Mucosa of descending colon (tissue), 3 donors: ENCODE results near the gene TEX54. TPM values are rescaled to one million over a fixed set of nuclear protein-coding genes. Genes with fewer than 3 reads are reported as not detected.
A peak's percentile ranks its signal among the peaks of the same experiment; 100 is the strongest.

ENCODE experiments used
- ATAC-seq: fragments of 200-7000 bp; cut with Tn5 transposase; one replicate; pipeline ENCODE4 v1.9.1; 2020; ENCODE audit warnings: mild to moderate bottlenecking, moderate library complexity
- DNase-seq, 3 donors: peaks; one replicate each; pipeline ENCODE4 v3.0.0-alpha.2; 2020
- H3K36me3 ChIP-seq: fragments of 200-600 bp; one replicate; pipeline ENCODE4 v1.8.0; 2021; ENCODE audit warnings: low read depth, mild to moderate bottlenecking
- H3K4me1 ChIP-seq: fragments of 200-600 bp; one replicate; pipeline ENCODE4 v1.8.0; 2021; ENCODE audit warnings: low read depth, mild to moderate bottlenecking
- H3K4me3 ChIP-seq: fragments of 200-600 bp; one replicate; pipeline ENCODE4 v1.8.0; 2021; ENCODE audit warnings: mild to moderate bottlenecking
- H3K9me3 ChIP-seq: fragments of 200-600 bp; one replicate; pipeline ENCODE4 v1.8.0; 2021; ENCODE audit warnings: mild to moderate bottlenecking
- intact Hi-C, 2 donors: fragments of 100-400 bp; cut with DNase I in 1 of 2; cut with micrococcal nuclease in 1 of 2; formaldehyde crosslinking; loops; one replicate each; pipeline versions ENCODE4 v1.11.0 to v1.11.1; 2022; cut with DNase I, micrococcal nuclease
- long read RNA-seq, 2 donors: library from polyadenylated mRNA; unstranded; transcript quantifications; one replicate each; pipeline ENCODE4 v2.0.0, GENCODE V29; 2019 to 2021
- total RNA-seq, 3 donors: library from RNA; stranded (reverse); fragmentation: NEBNext Ultra II Directional in 2 of 3; extraction: Animal tissue kit (Norgen Biotek cat#: 25700) in 2 of 3; gene quantifications; one replicate each; pipeline versions ENCODE4 v1.2.1 to v1.2.4, GENCODE V29; 2021 to 2023
- TF ChIP-seq, protein P1 (sequence below): fragments of 200-600 bp; IDR thresholded peaks from one replicate; pipeline ENCODE4 v1.8.0; 2022; ENCODE audit warnings: antibody characterized with exemption, mild to moderate bottlenecking
- donor health status: DM: no; HTN: no; CAD: no; lungs with moderate emphysema.
- donor health status: DM: no; HTN: no; CAD: no.
- donor health status: DM: no; HTN: yes; CAD: no.

TEX54 gene
- not detected for total RNA-seq
- long read RNA-seq, donor 1: 0 reads
- long read RNA-seq, donor 2: 0 reads

- peak; percentile 22 for ATAC-seq
- Histone ChIP-seq H3K4me3 (peak within 1 kb of the TSS; percentile 71), H3K4me1 (peaks cover 27% of the 10 kb centered on the region), H3K9me3 (no peaks in the 10 kb centered on the region), H3K36me3 (no peaks in the 10 kb centered on the region)
- intact Hi-C loops: no loop called here
- peak; percentile 41 to 68 (median 43) for DNase-seq
- TF ChIP-seq, protein P1, sequence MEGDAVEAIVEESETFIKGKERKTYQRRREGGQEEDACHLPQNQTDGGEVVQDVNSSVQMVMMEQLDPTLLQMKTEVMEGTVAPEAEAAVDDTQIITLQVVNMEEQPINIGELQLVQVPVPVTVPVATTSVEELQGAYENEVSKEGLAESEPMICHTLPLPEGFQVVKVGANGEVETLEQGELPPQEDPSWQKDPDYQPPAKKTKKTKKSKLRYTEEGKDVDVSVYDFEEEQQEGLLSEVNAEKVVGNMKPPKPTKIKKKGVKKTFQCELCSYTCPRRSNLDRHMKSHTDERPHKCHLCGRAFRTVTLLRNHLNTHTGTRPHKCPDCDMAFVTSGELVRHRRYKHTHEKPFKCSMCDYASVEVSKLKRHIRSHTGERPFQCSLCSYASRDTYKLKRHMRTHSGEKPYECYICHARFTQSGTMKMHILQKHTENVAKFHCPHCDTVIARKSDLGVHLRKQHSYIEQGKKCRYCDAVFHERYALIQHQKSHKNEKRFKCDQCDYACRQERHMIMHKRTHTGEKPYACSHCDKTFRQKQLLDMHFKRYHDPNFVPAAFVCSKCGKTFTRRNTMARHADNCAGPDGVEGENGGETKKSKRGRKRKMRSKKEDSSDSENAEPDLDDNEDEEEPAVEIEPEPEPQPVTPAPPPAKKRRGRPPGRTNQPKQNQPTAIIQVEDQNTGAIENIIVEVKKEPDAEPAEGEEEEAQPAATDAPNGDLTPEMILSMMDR: no peak
Measured at GRCh38 chr11:62832336-62833234, at the start of gene TEX54. Gene TEX54 (minus strand): TSS chr11:62832841.

- Histone ChIP-seq H3K36me3 (peaks cover 18% of the 10 kb centered on the region), H3K9me3 (no peaks in the 10 kb centered on the region), H3K4me3 (no peak overlapping the region), H3K4me1 (peaks cover 32% of the 10 kb centered on the region)
- TF ChIP-seq, protein P1: no peak
- ATAC-seq: no peak
- intact Hi-C loops: loop anchor here in 1 of 2 donors (10.0 kb wide), 1 partner anchor 682 kb away; the partner anchor contains the start of gene PLAAT2
- DNase-seq: no peak
Measured at GRCh38 chr11:62882431-62882749, 49.7 kb upstream of the TEX54 start.

DNA sequence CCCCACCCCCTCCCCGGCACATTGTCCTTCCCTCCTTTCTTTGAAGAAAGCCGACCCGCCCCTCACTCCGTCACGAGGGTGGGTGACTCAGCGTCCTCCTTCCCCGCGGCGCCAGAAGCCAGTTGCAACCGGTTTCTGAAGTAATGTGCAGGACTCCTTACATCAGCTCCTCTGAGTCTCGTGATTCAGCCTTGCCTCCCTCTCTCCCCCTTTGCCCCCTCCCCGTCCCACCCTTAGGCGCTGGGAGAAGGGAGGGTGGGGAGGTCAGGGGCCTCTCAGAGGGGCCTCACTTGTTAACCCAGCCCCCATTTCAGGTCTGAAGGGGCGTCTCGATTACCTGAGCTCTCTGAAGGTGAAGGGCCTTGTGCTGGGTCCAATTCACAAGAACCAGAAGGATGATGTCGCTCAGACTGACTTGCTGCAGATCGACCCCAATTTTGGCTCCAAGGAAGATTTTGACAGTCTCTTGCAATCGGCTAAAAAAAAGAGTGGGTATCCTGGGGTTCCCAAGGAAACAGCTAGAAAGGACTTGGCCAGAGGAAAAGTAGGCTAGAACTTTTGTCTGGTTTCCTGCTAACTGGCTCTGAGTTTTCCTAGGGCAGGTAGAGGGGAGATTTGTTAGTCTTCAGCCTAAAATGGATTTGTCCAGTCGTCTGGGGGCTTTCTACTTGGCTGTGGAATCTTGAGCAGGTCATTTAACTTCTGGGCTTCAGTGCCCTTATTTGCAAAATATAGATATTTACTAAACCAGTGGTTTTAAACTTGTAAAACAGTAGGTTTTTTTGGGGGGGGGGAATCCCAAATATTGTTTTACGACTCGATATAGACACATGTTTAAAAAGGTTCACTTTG is 49.2 kb upstream of the TEX54 start:
- intact Hi-C loops: loop anchor here in 1 of 2 donors (10.0 kb wide), 1 partner anchor 683 kb away; the partner anchor contains the start of gene PLAAT2
- ATAC-seq: peak; percentile 83
- TF ChIP-seq, protein P1: no peak
- Histone ChIP-seq H3K4me3 (peak overlapping the region; percentile 93), H3K36me3 (peaks cover 16% of the 10 kb centered on the region), H3K9me3 (no peaks in the 10 kb centered on the region), H3K4me1 (peaks cover 32% of the 10 kb centered on the region)
- peak; percentile 91 to 96 (median 93) for DNase-seq

DNA sequence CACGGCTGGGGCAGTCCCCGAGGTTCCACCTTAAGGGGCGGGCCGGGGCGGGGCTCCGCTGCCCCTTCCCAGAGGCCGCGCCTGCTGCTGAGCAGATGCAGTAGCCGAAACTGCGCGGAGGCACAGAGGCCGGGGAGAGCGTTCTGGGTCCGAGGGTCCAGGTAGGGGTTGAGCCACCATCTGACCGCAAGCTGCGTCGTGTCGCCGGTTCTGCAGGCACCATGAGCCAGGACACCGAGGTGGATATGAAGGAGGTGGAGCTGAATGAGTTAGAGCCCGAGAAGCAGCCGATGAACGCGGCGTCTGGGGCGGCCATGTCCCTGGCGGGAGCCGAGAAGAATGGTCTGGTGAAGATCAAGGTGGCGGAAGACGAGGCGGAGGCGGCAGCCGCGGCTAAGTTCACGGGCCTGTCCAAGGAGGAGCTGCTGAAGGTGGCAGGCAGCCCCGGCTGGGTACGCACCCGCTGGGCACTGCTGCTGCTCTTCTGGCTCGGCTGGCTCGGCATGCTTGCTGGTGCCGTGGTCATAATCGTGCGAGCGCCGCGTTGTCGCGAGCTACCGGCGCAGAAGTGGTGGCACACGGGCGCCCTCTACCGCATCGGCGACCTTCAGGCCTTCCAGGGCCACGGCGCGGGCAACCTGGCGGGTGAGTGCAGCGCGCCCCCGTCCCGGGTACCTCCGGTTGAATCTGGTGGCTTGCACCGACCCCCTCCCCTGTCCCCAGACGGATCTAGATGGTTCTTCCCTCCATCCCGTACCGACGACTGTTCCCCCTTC is 48.4 kb upstream of the TEX54 start, which contains the start of gene SLC3A2:
SLC3A2 (plus strand) TSS at position 94 of the 776 bp plus-strand sequence; CDS start at position 222, 128 bp downstream.
- peak; percentile 94 to 95 (median 94) for DNase-seq
- peak; percentile 90 for ATAC-seq
- peaks cover 8% of the 10 kb centered on the region for H3K36me3 ChIP-seq
- H3K4me1 ChIP-seq: peaks cover 32% of the 10 kb centered on the region
- no peaks in the 10 kb centered on the region for H3K9me3 ChIP-seq
- peak within 1 kb of the TSS; percentile 93 for H3K4me3 ChIP-seq
- TF ChIP-seq, protein P1: peak; percentile 59
- intact Hi-C loops: loop anchor here in 1 of 2 donors (10.0 kb wide), 1 partner anchor 684 kb away; the partner anchor contains the start of gene PLAAT2
